ENCODE results near the gene STK39. TPM values are rescaled to one million over a fixed set of nuclear protein-coding genes. Genes with fewer than 3 reads are reported as not detected.

STK39 gene
- total RNA-seq, 1 donor from 2014 or later, result 46.0 TPM

DNA sequence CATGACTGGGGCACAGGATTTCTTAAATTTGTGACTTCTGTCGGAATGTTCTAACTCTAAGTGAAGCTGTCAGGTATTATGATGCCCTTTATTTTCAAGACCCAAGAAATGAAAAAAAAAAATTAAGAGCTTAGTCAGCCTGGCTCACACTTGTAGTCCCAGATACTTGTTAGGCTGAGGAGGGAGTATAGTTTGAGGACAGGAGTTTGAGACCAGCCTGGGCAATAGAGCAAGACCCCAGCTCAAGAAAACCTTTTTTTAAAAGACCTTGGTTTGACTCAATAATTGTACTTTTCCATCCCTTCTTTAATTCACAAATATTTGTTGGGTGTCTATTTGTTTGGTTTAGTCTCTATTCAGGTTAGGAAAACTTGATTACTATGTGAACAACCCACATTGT, 310.0 kb downstream of the STK39 start:
- no peak overlapping the region for H3K4me3 ChIP-seq (ENCODE audit: low read depth, low read length)
- no peak for DNase-seq (ENCODE audit: low read depth)
- TF ChIP-seq, protein P1, sequence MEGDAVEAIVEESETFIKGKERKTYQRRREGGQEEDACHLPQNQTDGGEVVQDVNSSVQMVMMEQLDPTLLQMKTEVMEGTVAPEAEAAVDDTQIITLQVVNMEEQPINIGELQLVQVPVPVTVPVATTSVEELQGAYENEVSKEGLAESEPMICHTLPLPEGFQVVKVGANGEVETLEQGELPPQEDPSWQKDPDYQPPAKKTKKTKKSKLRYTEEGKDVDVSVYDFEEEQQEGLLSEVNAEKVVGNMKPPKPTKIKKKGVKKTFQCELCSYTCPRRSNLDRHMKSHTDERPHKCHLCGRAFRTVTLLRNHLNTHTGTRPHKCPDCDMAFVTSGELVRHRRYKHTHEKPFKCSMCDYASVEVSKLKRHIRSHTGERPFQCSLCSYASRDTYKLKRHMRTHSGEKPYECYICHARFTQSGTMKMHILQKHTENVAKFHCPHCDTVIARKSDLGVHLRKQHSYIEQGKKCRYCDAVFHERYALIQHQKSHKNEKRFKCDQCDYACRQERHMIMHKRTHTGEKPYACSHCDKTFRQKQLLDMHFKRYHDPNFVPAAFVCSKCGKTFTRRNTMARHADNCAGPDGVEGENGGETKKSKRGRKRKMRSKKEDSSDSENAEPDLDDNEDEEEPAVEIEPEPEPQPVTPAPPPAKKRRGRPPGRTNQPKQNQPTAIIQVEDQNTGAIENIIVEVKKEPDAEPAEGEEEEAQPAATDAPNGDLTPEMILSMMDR (conservative IDR thresholded peaks at IDR 0.05; ENCODE audit: low read depth, low read length), result no peak

GRCh38 chr2:167935803-167936110, 311.6 kb downstream of the STK39 start:
- no peak overlapping the region for H3K4me3 ChIP-seq (ENCODE audit: low read depth, low read length)
- TF ChIP-seq, protein P1 (conservative IDR thresholded peaks at IDR 0.05; ENCODE audit: low read depth, low read length), result no peak
- DNase-seq (ENCODE audit: low read depth), result peak; percentile 61

GRCh38 chr2:167933097-167933814, 314.1 kb downstream of the STK39 start:
- DNase-seq (ENCODE audit: low read depth), result no peak
- TF ChIP-seq, protein P1 (conservative IDR thresholded peaks at IDR 0.05; ENCODE audit: low read depth, low read length), result no peak
- H3K4me3 ChIP-seq (ENCODE audit: low read depth, low read length), result no peak overlapping the region

DNA sequence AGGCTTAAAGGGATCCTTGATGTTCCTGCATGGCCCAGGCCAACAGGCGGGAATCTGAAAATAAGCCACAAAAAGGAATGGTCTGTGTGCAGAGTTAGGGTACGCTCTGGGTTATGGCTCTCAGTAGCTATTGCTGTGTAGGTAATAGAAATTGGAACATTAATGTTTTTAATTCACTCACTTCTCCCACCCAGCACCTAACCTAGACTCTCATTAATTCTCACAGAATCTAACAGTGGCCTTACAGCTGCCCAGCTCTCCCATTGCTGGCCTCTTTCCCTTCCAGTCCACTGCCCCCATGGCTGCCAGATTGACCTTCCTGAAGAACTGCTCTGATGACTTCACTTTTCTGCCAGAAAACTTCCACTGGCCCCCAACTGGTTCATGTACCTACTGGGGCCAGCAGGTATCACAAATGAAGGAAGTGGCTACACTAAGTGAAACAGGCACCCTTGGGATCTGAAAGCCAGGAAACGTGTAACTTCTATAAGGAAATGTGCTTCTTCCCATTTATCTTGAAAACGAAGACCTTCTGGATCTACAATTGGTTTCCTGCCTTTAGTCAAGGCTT, 315.2 kb downstream of the STK39 start:
- no peak overlapping the region for H3K4me3 ChIP-seq (ENCODE audit: low read depth, low read length)
- TF ChIP-seq, protein P1 (conservative IDR thresholded peaks at IDR 0.05; ENCODE audit: low read depth, low read length), result no peak
- DNase-seq (ENCODE audit: low read depth), result no peak

DNA sequence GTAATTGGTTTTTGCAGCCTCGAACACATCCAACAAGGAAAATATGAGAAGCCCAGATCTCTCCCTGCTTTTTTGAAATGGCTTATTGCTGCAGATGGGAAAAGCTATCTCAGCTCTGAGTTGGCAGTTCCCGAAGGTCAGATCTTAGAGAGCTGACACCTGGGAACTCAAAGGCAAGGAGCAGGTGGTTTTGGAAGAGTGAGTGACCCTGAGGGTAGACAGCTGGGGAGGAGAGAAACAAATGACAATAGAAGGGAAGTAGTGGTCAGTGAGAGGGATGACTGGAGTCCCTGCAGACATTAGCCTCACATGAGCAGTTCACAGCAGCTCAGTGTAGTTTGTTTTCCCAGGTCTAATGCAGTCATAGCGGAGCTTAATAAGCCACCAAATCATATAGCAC, 317.9 kb downstream of the STK39 start:
- no peak overlapping the region for H3K4me3 ChIP-seq (ENCODE audit: low read depth, low read length)
- DNase-seq (ENCODE audit: low read depth), result no peak
- TF ChIP-seq, protein P1 (conservative IDR thresholded peaks at IDR 0.05; ENCODE audit: low read depth, low read length), result no peak

DNA sequence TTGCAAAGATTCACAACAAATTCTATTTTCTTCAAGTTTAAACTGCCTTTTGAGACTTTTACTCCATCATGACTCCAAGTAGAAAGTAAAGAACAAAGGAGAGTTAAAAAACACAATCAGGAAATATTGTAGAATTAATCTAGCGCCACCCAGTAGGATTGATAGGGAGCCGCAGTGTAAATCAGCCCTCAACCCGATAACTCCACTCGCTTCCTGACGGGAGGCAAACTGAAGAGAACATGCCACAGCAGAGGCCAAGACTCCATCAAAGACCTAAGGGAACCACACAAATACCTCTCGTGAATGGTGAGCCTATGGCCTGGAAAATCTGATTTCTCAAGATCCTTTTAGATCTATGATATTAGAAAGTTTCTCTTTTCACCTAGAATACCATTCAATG, 319.0 kb downstream of the STK39 start:
- H3K4me3 ChIP-seq (ENCODE audit: low read depth, low read length), result no peak overlapping the region
- TF ChIP-seq, protein P1 (conservative IDR thresholded peaks at IDR 0.05; ENCODE audit: low read depth, low read length), result no peak
- no peak for DNase-seq (ENCODE audit: low read depth)

- TF ChIP-seq, protein P1 (conservative IDR thresholded peaks at IDR 0.05; ENCODE audit: low read depth, low read length), result no peak
- no peak for DNase-seq (ENCODE audit: low read depth)
- no peak overlapping the region for H3K4me3 ChIP-seq (ENCODE audit: low read depth, low read length)
These were observed 321.6 kb downstream of the STK39 start for GRCh38 chr2:167925758-167926157.
